Liver (tissue), 9 donors: Measurements from ENCODE around the gene LAT. TPM values are rescaled to one million over a fixed set of nuclear protein-coding genes. Genes with fewer than 3 reads are reported as not detected.
A peak's percentile ranks its signal among the peaks of the same experiment; 100 is the strongest.

Experiments
- DNase-seq: peaks from one replicate; pipeline ENCODE4 v3.0.0-alpha.2; 2017; ENCODE audit warnings: low spot score
- H3K27ac ChIP-seq, 2 donors: one replicate each; pipeline ENCODE4 v1.7.0; 2013; ENCODE audit warnings: inconsistent platforms in 2 of 2, low read length in 2 of 2, control low read depth in 1 of 2, low read depth in 1 of 2, mild to moderate bottlenecking in 1 of 2
- H3K27me3 ChIP-seq, 4 donors: one replicate each; pipeline versions ENCODE4 v1.6.1 to v1.7.0; 2013; ENCODE audit warnings: low read length in 3 of 4, inconsistent platforms in 1 of 4, mild to moderate bottlenecking in 1 of 4, moderate library complexity in 1 of 4; ENCODE audit not compliant: control insufficient read depth in 4 of 4, insufficient read depth in 4 of 4
- H3K36me3 ChIP-seq, 4 donors: one replicate each; pipeline versions ENCODE4 v1.6.1 to v1.7.0; 2013; ENCODE audit warnings: low read length in 3 of 4, mild to moderate bottlenecking in 3 of 4, low read depth in 1 of 4, moderate library complexity in 1 of 4; ENCODE audit not compliant: control insufficient read depth in 4 of 4, insufficient read depth in 3 of 4
- H3K4me1 ChIP-seq, 4 donors: one replicate each; pipeline versions ENCODE4 v1.6.1 to v1.7.0; 2013; ENCODE audit warnings: low read length in 3 of 4, mild to moderate bottlenecking in 3 of 4, moderate library complexity in 1 of 4; ENCODE audit not compliant: control insufficient read depth in 4 of 4, insufficient read depth in 4 of 4
- H3K4me3 ChIP-seq, 3 donors: one replicate each; pipeline versions ENCODE4 v1.6.1 to v1.7.0; 2013; ENCODE audit warnings: low read length in 3 of 3, control low read depth in 1 of 3, low read depth in 1 of 3, mild to moderate bottlenecking in 1 of 3
- H3K9ac ChIP-seq, 2 donors: one replicate each; pipeline ENCODE4 v1.7.0; 2013; ENCODE audit warnings: low read length in 2 of 2, mild to moderate bottlenecking in 2 of 2, moderate library complexity in 2 of 2, control low read depth in 1 of 2, low read depth in 1 of 2
- H3K9me3 ChIP-seq, 4 donors: one replicate each; pipeline versions ENCODE4 v1.6.1 to v1.7.0; 2013; ENCODE audit warnings: low read length in 3 of 4; ENCODE audit not compliant: control insufficient read depth in 4 of 4
- ATF3 ChIP-seq: IDR thresholded peaks from 2 replicates; pipeline ENCODE4 v1.6.1; 2016; ENCODE audit warnings: antibody characterized with exemption
- CTCF ChIP-seq: fragments of 150-350 bp; IDR thresholded peaks from 2 replicates; pipeline ENCODE4 v1.5.1; 2017; ENCODE audit warnings: improper control_type of control experiment, low read depth, low read length; ENCODE audit not compliant: missing input control
- EGR1 ChIP-seq, 2 donors: IDR thresholded peaks; 2 replicates each; pipeline ENCODE4 v1.6.1; 2016 to 2018; ENCODE audit warnings: antibody characterized with exemption in 2 of 2, low read depth in 2 of 2
- FOXA1 ChIP-seq: IDR thresholded peaks from 2 replicates; pipeline ENCODE4 v1.6.1; 2016; ENCODE audit warnings: antibody characterized with exemption
- FOXA2 ChIP-seq: IDR thresholded peaks from 2 replicates; pipeline ENCODE4 v1.6.1; 2016; ENCODE audit warnings: antibody characterized with exemption
- GABPA ChIP-seq, 2 donors: IDR thresholded peaks in 1 of 2; conservative IDR thresholded peaks in 1 of 2; 2 replicates each; pipeline ENCODE4 v1.6.1; 2016; ENCODE audit warnings: antibody characterized with exemption in 2 of 2, mild to moderate bottlenecking in 1 of 2, moderate library complexity in 1 of 2
- HNF4A ChIP-seq, 2 donors: conservative IDR thresholded peaks; 2 replicates each; pipeline ENCODE4 v1.6.1; 2016; ENCODE audit warnings: antibody characterized with exemption in 2 of 2, mild to moderate bottlenecking in 2 of 2
- HNF4G ChIP-seq: IDR thresholded peaks from 2 replicates; pipeline ENCODE4 v1.6.1; 2016; ENCODE audit warnings: antibody characterized with exemption
- JUND ChIP-seq, 2 donors: IDR thresholded peaks; 2 replicates each; pipeline ENCODE4 v1.6.1; 2016; ENCODE audit warnings: antibody characterized with exemption in 2 of 2
- MAX ChIP-seq: IDR thresholded peaks from 2 replicates; pipeline ENCODE4 v1.6.1; 2016; ENCODE audit warnings: antibody characterized with exemption
- RAD21 ChIP-seq, 2 donors: IDR thresholded peaks; 2 replicates each; pipeline ENCODE4 v1.6.1; 2016; ENCODE audit warnings: antibody characterized with exemption in 2 of 2, mild to moderate bottlenecking in 2 of 2
- REST ChIP-seq: IDR thresholded peaks from 2 replicates; pipeline ENCODE4 v1.6.1; 2016; ENCODE audit warnings: antibody characterized with exemption, mild to moderate bottlenecking
- RXRA ChIP-seq, 2 donors: IDR thresholded peaks; 2 replicates each; pipeline ENCODE4 v1.6.1; 2017 to 2018; ENCODE audit warnings: antibody characterized with exemption in 2 of 2, mild to moderate bottlenecking in 1 of 2
- SP1 ChIP-seq: IDR thresholded peaks from 2 replicates; pipeline ENCODE4 v1.6.1; 2018; ENCODE audit warnings: antibody characterized with exemption, mild to moderate bottlenecking
- TAF1 ChIP-seq: conservative IDR thresholded peaks from 2 replicates; pipeline ENCODE4 v1.6.1; 2016; ENCODE audit warnings: antibody characterized with exemption, mild to moderate bottlenecking
- YY1 ChIP-seq: IDR thresholded peaks from 2 replicates; pipeline ENCODE4 v1.6.1; 2016; ENCODE audit warnings: antibody characterized with exemption, mild to moderate bottlenecking
- ZBTB33 ChIP-seq: IDR thresholded peaks from 2 replicates; pipeline ENCODE4 v1.6.1; 2016; ENCODE audit warnings: antibody characterized with exemption
- WGBS: extraction: QIAGEN DNeasy Blood & Tissue Kit; methylation state at CpG from one replicate; pipeline ENCODE4 v1.1.7; 2013; 5-methylcytosine and 5-hydroxymethylcytosine counted together
- polyA plus RNA-seq, 2 donors: library from polyadenylated mRNA; stranded (reverse) in 1 of 2; unstranded in 1 of 2; fragments of 200-250 nt in 1 of 2; fragments of >200 nt in 1 of 2; fragmentation: Nextera tagmentation in 1 of 2; extraction: Ambion mirVana in 1 of 2; gene quantifications; one replicate each; pipeline versions ENCODE4 v1.2.1 to v1.2.3, GENCODE V29; 2013 to 2015
- total RNA-seq, 2 donors: library from RNA; depleted of rRNA; stranded (reverse); fragments of >200 nt; gene quantifications; one replicate each; pipeline ENCODE4 v1.2.3, GENCODE V29; 2014
- donor health status: healthy.
- donor health status: healthy.
- donor health status: healthy.
- donor health status: healthy.
- donor health status: healthy.

Gene LAT
- total and polyA plus RNA-seq, 4 donors: 1.3 to 2.3 (median 1.6) TPM

GRCh38 chr16:28980929-28981328 lies 3.9 kb upstream of the LAT start:
- DNase-seq: no peak
- Histone ChIP-seq H3K9me3 (no peaks in the 10 kb centered on the region), H3K27me3 (no peaks in the 10 kb centered on the region), H3K4me1 (peaks cover 0 to 8% (median 1%) of the 10 kb centered on the region in 4 donors), H3K4me3 (no peak overlapping the region), H3K27ac (no peak overlapping the region), H3K9ac (no peak overlapping the region), H3K36me3 (peaks cover 7 to 42% (median 9%) of the 10 kb centered on the region in 4 donors)
- WGBS: 96% methylated on average over 7 of the region's 7 CpGs
- TF ChIP-seq REST (no peak), CTCF (no peak), FOXA2 (no peak), YY1 (no peak), JUND (IDR thresholded peaks at IDR 0.05) (no peak), RXRA (IDR thresholded peaks at IDR 0.05) (no peak), HNF4G (no peak), ZBTB33 (no peak), SP1 (no peak), EGR1 (IDR thresholded peaks at IDR 0.05; ENCODE audit: low read depth in 2 of 2) (no peak), ATF3 (no peak), HNF4A (conservative IDR thresholded peaks at IDR 0.05) (no peak), RAD21 (IDR thresholded peaks at IDR 0.05) (no peak), GABPA (IDR thresholded peaks at IDR 0.05 in 1 of 2, conservative IDR thresholded peaks at IDR 0.05 in 1 of 2) (no peak), FOXA1 (no peak), MAX (no peak), TAF1 (no peak)

GRCh38 chr16:28981517-28981916 lies 3.3 kb upstream of the LAT start:
- no peak overlapping the region for H3K27ac ChIP-seq
- no peaks in the 10 kb centered on the region for H3K9me3 ChIP-seq
- 88% methylated on average over 12 of the region's 12 CpGs for WGBS
- no peak overlapping the region for H3K4me3 ChIP-seq
- DNase-seq: peak; percentile 71
- peaks cover 7 to 42% (median 10%) of the 10 kb centered on the region in 4 donors for H3K36me3 ChIP-seq
- H3K27me3 ChIP-seq: no peaks in the 10 kb centered on the region
- no peak overlapping the region for H3K9ac ChIP-seq
- no peak for TF ChIP-seq MAX
- TF ChIP-seq CTCF: peak; percentile 36
- peaks cover 0 to 2% (median 0%) of the 10 kb centered on the region in 4 donors for H3K4me1 ChIP-seq
